ENCODE data around the gene C22orf23. TPM values are rescaled to one million over a fixed set of nuclear protein-coding genes. Genes with fewer than 3 reads are reported as not detected.

Gene C22orf23
- total RNA-seq, 6 experiments from 2014 or later, result 0.43 to 0.73 (median 0.54) TPM

DNA sequence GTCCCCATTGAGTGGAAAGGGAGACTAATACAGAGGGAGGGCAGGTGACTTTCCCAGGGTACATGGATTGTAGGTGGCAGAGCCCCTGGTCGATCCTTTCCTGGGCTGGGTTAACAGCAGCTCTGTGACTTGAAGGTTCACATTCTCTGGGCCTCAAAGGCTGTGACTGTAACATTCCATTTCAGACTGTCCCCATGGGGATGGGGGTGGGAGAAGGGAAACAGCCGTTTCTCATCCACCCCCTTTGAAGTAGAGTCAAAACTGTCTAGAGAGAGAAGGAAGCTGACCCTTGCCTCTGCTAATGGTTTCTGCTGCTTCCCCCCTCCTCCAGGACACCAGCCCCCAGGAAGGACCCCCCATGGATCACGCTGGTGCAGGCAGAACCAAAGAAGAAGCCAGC, 28.1 kb downstream of the C22orf23 start:
- TF ChIP-seq, protein P1, sequence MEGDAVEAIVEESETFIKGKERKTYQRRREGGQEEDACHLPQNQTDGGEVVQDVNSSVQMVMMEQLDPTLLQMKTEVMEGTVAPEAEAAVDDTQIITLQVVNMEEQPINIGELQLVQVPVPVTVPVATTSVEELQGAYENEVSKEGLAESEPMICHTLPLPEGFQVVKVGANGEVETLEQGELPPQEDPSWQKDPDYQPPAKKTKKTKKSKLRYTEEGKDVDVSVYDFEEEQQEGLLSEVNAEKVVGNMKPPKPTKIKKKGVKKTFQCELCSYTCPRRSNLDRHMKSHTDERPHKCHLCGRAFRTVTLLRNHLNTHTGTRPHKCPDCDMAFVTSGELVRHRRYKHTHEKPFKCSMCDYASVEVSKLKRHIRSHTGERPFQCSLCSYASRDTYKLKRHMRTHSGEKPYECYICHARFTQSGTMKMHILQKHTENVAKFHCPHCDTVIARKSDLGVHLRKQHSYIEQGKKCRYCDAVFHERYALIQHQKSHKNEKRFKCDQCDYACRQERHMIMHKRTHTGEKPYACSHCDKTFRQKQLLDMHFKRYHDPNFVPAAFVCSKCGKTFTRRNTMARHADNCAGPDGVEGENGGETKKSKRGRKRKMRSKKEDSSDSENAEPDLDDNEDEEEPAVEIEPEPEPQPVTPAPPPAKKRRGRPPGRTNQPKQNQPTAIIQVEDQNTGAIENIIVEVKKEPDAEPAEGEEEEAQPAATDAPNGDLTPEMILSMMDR (IDR thresholded peaks at IDR 0.05), result no peak
- H3K27ac Mint-ChIP-seq, result no peak overlapping the region
- H3K27me3 Mint-ChIP-seq (ENCODE audit: insufficient read depth), result no peaks in the 10 kb centered on the region; the same call in 1 of the 2 replicates
- no peak overlapping the region for H3K4me3 Mint-ChIP-seq
- H3K4me1 Mint-ChIP-seq (ENCODE audit: low read depth), result peaks cover under 1% of the 10 kb centered on the region; the same call in 1 of the 2 replicates
- no peaks in the 10 kb centered on the region for H3K9me3 Mint-ChIP-seq
- peaks cover 11% of the 10 kb centered on the region for H3K36me3 Mint-ChIP-seq (ENCODE audit: low read depth)
- DNase-seq, result no peak

DNA sequence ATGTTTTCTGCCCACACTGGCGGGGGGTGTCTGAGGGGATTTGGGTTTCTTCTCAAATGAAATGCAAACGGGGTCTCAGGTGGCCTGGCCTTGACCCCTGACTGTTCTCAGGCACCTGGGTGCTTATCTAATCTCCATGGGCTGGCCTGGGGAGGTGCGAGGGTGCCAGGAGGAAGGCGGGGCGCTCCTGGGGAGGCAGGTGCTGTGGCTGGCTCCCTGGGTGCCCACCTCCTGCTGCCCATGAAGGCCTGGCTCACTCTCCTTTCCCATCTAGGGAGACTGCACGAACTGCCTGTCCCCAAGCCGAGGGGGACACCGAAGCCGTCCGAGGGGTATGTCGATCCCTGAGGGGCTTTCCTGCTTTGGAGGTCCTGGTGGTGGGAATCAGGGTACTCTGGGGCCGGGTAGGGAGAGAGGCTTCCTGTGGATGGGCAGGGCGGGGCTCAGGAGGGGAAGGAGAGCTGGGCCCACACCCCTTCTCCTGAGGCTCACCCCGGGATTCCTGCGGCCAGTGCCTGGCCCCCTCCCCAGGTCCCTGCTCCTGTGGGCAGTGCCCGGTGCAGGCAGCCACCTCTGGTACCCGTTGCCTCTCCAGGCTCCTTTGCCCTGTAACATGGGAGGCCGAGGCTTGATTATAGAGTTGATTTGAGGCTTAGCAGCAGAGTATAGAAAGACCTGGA, 28.9 kb downstream of the C22orf23 start:
- Mint-ChIP-seq H3K27me3 (ENCODE audit: insufficient read depth) (no peaks in the 10 kb centered on the region; the same call in 1 of the 2 replicates), H3K4me1 (ENCODE audit: low read depth) (no peaks in the 10 kb centered on the region), H3K36me3 (ENCODE audit: low read depth) (peaks cover 15% of the 10 kb centered on the region), H3K4me3 (no peak overlapping the region), H3K9me3 (no peaks in the 10 kb centered on the region), H3K27ac (no peak overlapping the region)
- DNase-seq, result no peak
- TF ChIP-seq, protein P1 (IDR thresholded peaks at IDR 0.05), result no peak

DNA sequence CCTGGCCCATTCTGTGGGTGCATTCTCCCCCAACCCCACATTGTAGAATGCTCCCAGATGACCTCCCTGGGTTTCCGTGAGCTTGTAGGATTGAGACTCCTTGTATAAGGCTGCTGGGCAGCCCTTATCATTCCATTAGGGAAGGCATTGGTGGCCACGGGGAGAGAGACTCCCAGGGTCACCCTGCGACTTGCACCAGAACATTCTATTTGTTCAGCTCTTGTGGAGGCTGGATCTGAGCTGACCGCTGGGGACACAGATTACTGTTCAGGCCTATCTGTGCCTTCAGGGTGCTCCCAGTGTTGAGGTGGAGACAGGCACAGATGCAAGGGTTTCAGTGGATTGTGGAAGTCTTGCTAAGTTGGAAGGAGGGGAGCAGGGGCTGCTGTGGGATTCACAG, 29.5 kb downstream of the C22orf23 start:
- H3K27me3 Mint-ChIP-seq (ENCODE audit: insufficient read depth), result no peaks in the 10 kb centered on the region
- H3K27ac Mint-ChIP-seq, result no peak overlapping the region
- DNase-seq, result no peak
- TF ChIP-seq, protein P1 (IDR thresholded peaks at IDR 0.05), result no peak
- H3K4me1 Mint-ChIP-seq (ENCODE audit: low read depth), result no peaks in the 10 kb centered on the region
- H3K4me3 Mint-ChIP-seq, result no peak overlapping the region; the same call in 1 of the 2 replicates
- H3K36me3 Mint-ChIP-seq (ENCODE audit: low read depth), result peaks cover 12% of the 10 kb centered on the region
- H3K9me3 Mint-ChIP-seq, result no peaks in the 10 kb centered on the region

DNA sequence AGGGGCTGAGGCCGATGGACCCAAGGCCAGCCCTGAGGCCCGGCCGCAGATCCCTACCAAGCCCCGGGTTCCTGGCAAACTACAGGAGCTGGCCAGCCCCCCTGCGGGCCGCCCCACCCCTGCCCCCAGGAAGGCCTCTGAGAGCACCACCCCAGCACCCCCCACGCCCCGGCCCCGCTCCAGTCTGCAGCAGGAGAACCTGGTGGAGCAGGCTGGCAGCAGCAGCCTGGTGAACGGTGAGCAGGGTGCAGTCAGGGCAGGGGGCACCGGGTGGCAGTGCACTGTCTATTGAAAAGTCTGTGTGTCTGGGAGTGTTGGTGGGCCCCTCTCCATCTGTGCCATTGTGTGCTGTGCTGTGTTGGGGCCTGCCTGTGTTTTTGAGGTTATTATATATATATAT, 31.2 kb downstream of the C22orf23 start:
- Mint-ChIP-seq H3K27ac (no peak overlapping the region), H3K4me3 (no peak overlapping the region), H3K27me3 (ENCODE audit: insufficient read depth) (no peaks in the 10 kb centered on the region; the same call in 1 of the 2 replicates), H3K36me3 (ENCODE audit: low read depth) (peaks cover 5% of the 10 kb centered on the region), H3K4me1 (ENCODE audit: low read depth) (no peaks in the 10 kb centered on the region), H3K9me3 (no peaks in the 10 kb centered on the region)
- DNase-seq, result no peak
- TF ChIP-seq, protein P1 (IDR thresholded peaks at IDR 0.05), result no peak

DNA sequence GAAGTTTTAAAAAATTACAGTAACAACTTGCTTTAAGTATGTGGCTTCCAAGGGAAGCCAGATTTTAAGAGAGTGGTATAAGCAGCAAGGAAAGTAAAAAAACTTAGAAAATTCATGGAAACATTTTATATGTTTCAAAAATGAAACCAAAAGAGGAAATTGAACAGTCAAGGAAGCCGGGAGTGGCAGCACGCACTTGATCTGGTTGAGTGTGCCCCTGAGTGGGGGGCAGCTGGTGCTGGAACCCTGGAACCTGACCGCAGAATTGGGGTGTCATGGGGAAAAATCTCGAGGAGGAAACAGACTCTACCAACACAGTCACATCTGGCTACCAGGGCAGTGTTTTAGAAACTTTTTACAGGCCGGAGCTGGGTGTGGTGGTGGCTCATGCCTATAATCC, 33.3 kb downstream of the C22orf23 start:
- TF ChIP-seq, protein P1 (IDR thresholded peaks at IDR 0.05), result no peak
- Mint-ChIP-seq H3K4me1 (ENCODE audit: low read depth) (no peaks in the 10 kb centered on the region), H3K36me3 (ENCODE audit: low read depth) (peaks cover 9% of the 10 kb centered on the region), H3K4me3 (no peak overlapping the region), H3K9me3 (no peaks in the 10 kb centered on the region), H3K27me3 (ENCODE audit: insufficient read depth) (no peaks in the 10 kb centered on the region; the same call in 1 of the 2 replicates), H3K27ac (0 out of 2 replicates have a peak overlapping the region, but pooled peaks have one; percentile 0)
- DNase-seq, result no peak
